Central memory CD8-positive, alpha-beta T cell (primary cell): ENCODE data around the gene CFAP43.

Source experiments
- ATAC-seq: fragments of 150-1000 bp; cut with Tn5 transposase; replicated peaks from 2 replicates; pipeline ENCODE4 v1.10.0; 2022; ENCODE audit warnings: mild to moderate bottlenecking, moderate FRiP score, moderate number of reproducible peaks; ENCODE audit not compliant: poor library complexity, severe bottlenecking; ENCODE audit errors: extremely low read depth
- DNase-seq, 2 donors: peaks; one replicate each; pipeline ENCODE4 v3.0.0; 2021; ENCODE audit warnings: low spot score in 2 of 2
- H3K27ac Mint-ChIP-seq: one replicate; pipeline ENCODE4 v1.8.0; 2022; ENCODE audit warnings: low read depth, mild to moderate bottlenecking, moderate library complexity, mixed read lengths
- H3K27me3 Mint-ChIP-seq: one replicate; pipeline ENCODE4 v1.8.0; 2022; ENCODE audit warnings: mixed read lengths
- H3K36me3 Mint-ChIP-seq: one replicate; pipeline ENCODE4 v1.8.0; 2022; ENCODE audit warnings: mild to moderate bottlenecking, moderate library complexity, mixed read lengths; ENCODE audit not compliant: insufficient read depth
- H3K4me1 Mint-ChIP-seq: one replicate; pipeline ENCODE4 v1.8.0; 2022; ENCODE audit warnings: mixed read lengths
- H3K4me3 Mint-ChIP-seq: one replicate; pipeline ENCODE4 v1.8.0; 2022; ENCODE audit warnings: mild to moderate bottlenecking, moderate library complexity, mixed read lengths
- H3K9me3 Mint-ChIP-seq: one replicate; pipeline ENCODE4 v1.8.0; 2022; ENCODE audit warnings: mixed read lengths

The CFAP43 gene

GRCh38 chr10:104233817-104234216, 1.7 kb upstream of the CFAP43 start:
- DNase-seq (no peak), ATAC-seq (no peak)
- Mint-ChIP-seq H3K9me3 (no peaks in the 10 kb centered on the region), H3K27me3 (peaks cover 69% of the 10 kb centered on the region), H3K36me3 (peaks cover 11% of the 10 kb centered on the region), H3K4me3 (peak overlapping the region; percentile 78), H3K4me1 (peaks cover 18% of the 10 kb centered on the region), H3K27ac (no peak overlapping the region)

- ATAC-seq (peak; percentile 4), DNase-seq (no peak)
- peaks cover 11% of the 10 kb centered on the region for H3K36me3 Mint-ChIP-seq
- peaks cover 64% of the 10 kb centered on the region for H3K27me3 Mint-ChIP-seq
- H3K4me1 Mint-ChIP-seq, result peaks cover 18% of the 10 kb centered on the region
- H3K9me3 Mint-ChIP-seq, result no peaks in the 10 kb centered on the region
- H3K4me3 Mint-ChIP-seq, result peak overlapping the region; percentile 77
- H3K27ac Mint-ChIP-seq, result peak overlapping the region; percentile 88
Measured at GRCh38 chr10:104232613-104233102, 494 bp upstream of the CFAP43 start.

GRCh38 chr10:104230490-104230889, 1.7 kb downstream of the CFAP43 start:
- H3K27ac Mint-ChIP-seq, result no peak overlapping the region
- H3K4me1 Mint-ChIP-seq, result peaks cover 18% of the 10 kb centered on the region
- peaks cover 11% of the 10 kb centered on the region for H3K36me3 Mint-ChIP-seq
- peaks cover 43% of the 10 kb centered on the region for H3K27me3 Mint-ChIP-seq
- peak overlapping the region; percentile 77 for H3K4me3 Mint-ChIP-seq
- no peak for DNase-seq
- no peak for ATAC-seq
- no peaks in the 10 kb centered on the region for H3K9me3 Mint-ChIP-seq

GRCh38 chr10:104223304-104223703, 8.9 kb downstream of the CFAP43 start:
- H3K4me3 Mint-ChIP-seq, result no peak overlapping the region
- DNase-seq (no peak), ATAC-seq (no peak)
- peaks cover 30% of the 10 kb centered on the region for H3K27me3 Mint-ChIP-seq
- H3K4me1 Mint-ChIP-seq, result no peaks in the 10 kb centered on the region
- no peak overlapping the region for H3K27ac Mint-ChIP-seq
- no peaks in the 10 kb centered on the region for H3K36me3 Mint-ChIP-seq
- no peaks in the 10 kb centered on the region for H3K9me3 Mint-ChIP-seq

GRCh38 chr10:104220522-104220921, 11.6 kb downstream of the CFAP43 start:
- Mint-ChIP-seq H3K4me3 (no peak overlapping the region), H3K4me1 (no peaks in the 10 kb centered on the region), H3K27me3 (peaks cover 28% of the 10 kb centered on the region), H3K27ac (no peak overlapping the region), H3K36me3 (no peaks in the 10 kb centered on the region), H3K9me3 (no peaks in the 10 kb centered on the region)
- no peak for DNase-seq
- ATAC-seq, result no peak

GRCh38 chr10:104218751-104219150, 13.4 kb downstream of the CFAP43 start:
- no peak overlapping the region for H3K27ac Mint-ChIP-seq
- peaks cover 28% of the 10 kb centered on the region for H3K27me3 Mint-ChIP-seq
- no peak for ATAC-seq
- no peaks in the 10 kb centered on the region for H3K4me1 Mint-ChIP-seq
- no peaks in the 10 kb centered on the region for H3K9me3 Mint-ChIP-seq
- no peak for DNase-seq
- H3K4me3 Mint-ChIP-seq, result no peak overlapping the region
- H3K36me3 Mint-ChIP-seq, result no peaks in the 10 kb centered on the region

- ATAC-seq (no peak), DNase-seq (no peak)
- Mint-ChIP-seq H3K9me3 (no peaks in the 10 kb centered on the region), H3K4me3 (no peak overlapping the region), H3K36me3 (no peaks in the 10 kb centered on the region), H3K4me1 (no peaks in the 10 kb centered on the region), H3K27me3 (peaks cover 24% of the 10 kb centered on the region), H3K27ac (no peak overlapping the region)
Measured at GRCh38 chr10:104216631-104217030, 15.5 kb downstream of the CFAP43 start.

GRCh38 chr10:104209575-104210198, 22.5 kb downstream of the CFAP43 start:
- Mint-ChIP-seq H3K27ac (no peak overlapping the region), H3K4me3 (no peak overlapping the region), H3K36me3 (no peaks in the 10 kb centered on the region), H3K4me1 (no peaks in the 10 kb centered on the region), H3K27me3 (peaks cover 49% of the 10 kb centered on the region), H3K9me3 (no peaks in the 10 kb centered on the region)
- DNase-seq (no peak), ATAC-seq (no peak)

GRCh38 chr10:104208730-104209129, 23.4 kb downstream of the CFAP43 start:
- Mint-ChIP-seq H3K9me3 (no peaks in the 10 kb centered on the region), H3K4me3 (no peak overlapping the region), H3K4me1 (no peaks in the 10 kb centered on the region), H3K27me3 (peaks cover 57% of the 10 kb centered on the region), H3K27ac (no peak overlapping the region), H3K36me3 (no peaks in the 10 kb centered on the region)
- ATAC-seq (no peak), DNase-seq (no peak)

- H3K4me3 Mint-ChIP-seq, result no peak overlapping the region
- no peaks in the 10 kb centered on the region for H3K9me3 Mint-ChIP-seq
- ATAC-seq, result no peak
Measured at GRCh38 chr10:104202231-104202630, 29.9 kb downstream of the CFAP43 start.

GRCh38 chr10:104201636-104202035, 30.5 kb downstream of the CFAP43 start:
- peaks cover 1% of the 10 kb centered on the region for H3K36me3 Mint-ChIP-seq
- ATAC-seq (no peak), DNase-seq (no peak)
- no peak overlapping the region for H3K27ac Mint-ChIP-seq
- H3K9me3 Mint-ChIP-seq, result no peaks in the 10 kb centered on the region
- no peaks in the 10 kb centered on the region for H3K4me1 Mint-ChIP-seq
- H3K4me3 Mint-ChIP-seq, result no peak overlapping the region
- peaks cover 23% of the 10 kb centered on the region for H3K27me3 Mint-ChIP-seq

More at GRCh38 chr10:104202231-104202630, 29.9 kb downstream of the CFAP43 start:
- H3K36me3 Mint-ChIP-seq, result peaks cover 1% of the 10 kb centered on the region
- no peaks in the 10 kb centered on the region for H3K4me1 Mint-ChIP-seq
- peaks cover 27% of the 10 kb centered on the region for H3K27me3 Mint-ChIP-seq
- H3K27ac Mint-ChIP-seq, result no peak overlapping the region
- DNase-seq, result no peak

GRCh38 chr10:104199567-104199966, 32.6 kb downstream of the CFAP43 start:
- Mint-ChIP-seq H3K27ac (no peak overlapping the region), H3K4me3 (no peak overlapping the region), H3K27me3 (peaks cover 20% of the 10 kb centered on the region), H3K36me3 (peaks cover 1% of the 10 kb centered on the region), H3K4me1 (no peaks in the 10 kb centered on the region), H3K9me3 (no peaks in the 10 kb centered on the region)
- ATAC-seq (no peak), DNase-seq (no peak)

- H3K27ac Mint-ChIP-seq, result no peak overlapping the region
- no peak for DNase-seq
- H3K4me1 Mint-ChIP-seq, result no peaks in the 10 kb centered on the region
- peaks cover 23% of the 10 kb centered on the region for H3K27me3 Mint-ChIP-seq
- no peaks in the 10 kb centered on the region for H3K9me3 Mint-ChIP-seq
- no peak for ATAC-seq
- peaks cover 1% of the 10 kb centered on the region for H3K36me3 Mint-ChIP-seq
- H3K4me3 Mint-ChIP-seq, result no peak overlapping the region
Measured at GRCh38 chr10:104197364-104197763, 34.8 kb downstream of the CFAP43 start.
